Stimulated activated CD4-positive, alpha-beta T cell treated with anti-CD3 and anti-CD28 coated beads, Interleukin-15, amount 100 ng/mL, for 24 hours (primary cell): ENCODE results near the gene LRRC32.
"Not testable (repeated sequence)": the region's sequence is repeated elsewhere in the genome, so short reads cannot be mapped to it uniquely, and the experiment has no call there.

Source experiments
- DNase-seq: peaks from one replicate; pipeline ENCODE4 v3.0.0-alpha.2; 2020

LRRC32 gene

DNA sequence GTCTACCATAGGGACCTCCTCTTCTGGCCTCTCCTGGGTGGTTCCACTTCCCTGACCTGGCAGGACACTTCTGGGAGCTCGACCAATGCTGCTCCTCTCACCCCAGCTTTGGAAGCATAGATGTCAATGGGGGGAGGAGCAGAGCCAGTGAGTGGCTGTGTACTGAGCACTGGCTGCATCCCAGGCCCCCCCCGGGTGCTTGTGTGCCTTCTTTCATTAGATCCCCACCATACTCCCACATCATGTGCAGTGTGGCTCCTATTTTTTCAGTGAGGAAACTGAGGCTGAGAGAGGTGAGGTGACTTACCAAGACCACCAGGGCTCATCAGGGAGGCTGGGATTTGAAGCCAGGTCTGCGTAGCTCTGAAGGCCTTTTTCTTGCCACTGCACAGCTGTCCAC, 44.3 kb downstream of the LRRC32 start:
- DNase-seq, result no peak

DNA sequence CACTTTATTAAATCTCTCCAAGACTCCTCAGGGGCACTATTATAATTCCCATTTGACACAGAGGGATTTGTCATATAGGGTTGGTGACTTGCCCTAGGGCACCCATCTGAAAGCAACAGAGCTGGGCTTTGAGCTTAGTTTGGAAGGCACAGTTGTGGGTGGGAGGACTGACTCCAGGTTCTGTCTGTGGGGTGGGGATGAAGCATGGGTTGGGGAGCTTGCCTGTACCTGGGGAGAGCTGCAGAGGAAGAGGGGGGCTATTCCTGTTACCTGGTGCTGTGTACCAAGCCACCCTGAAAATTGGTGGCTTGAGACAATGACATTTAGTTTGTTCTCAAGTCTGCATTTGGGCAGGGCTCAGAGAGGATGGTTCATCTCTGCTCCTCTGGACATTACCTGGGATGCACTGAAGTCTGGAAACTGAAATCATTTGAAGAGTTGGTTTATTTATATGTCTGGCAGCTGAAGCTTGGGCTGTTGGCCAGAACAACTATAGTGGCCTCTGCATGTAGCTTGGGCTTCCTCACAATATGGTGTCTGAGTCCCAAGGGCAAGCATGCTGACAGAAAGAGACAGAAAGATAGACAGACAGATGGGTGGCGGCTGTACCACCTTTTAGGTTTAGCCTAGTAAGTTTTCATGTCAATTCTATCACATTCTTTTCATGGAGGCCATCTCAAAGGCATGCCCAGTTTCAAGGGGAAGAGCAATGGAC, 44.9 kb downstream of the LRRC32 start:
- DNase-seq, result no peak

DNA sequence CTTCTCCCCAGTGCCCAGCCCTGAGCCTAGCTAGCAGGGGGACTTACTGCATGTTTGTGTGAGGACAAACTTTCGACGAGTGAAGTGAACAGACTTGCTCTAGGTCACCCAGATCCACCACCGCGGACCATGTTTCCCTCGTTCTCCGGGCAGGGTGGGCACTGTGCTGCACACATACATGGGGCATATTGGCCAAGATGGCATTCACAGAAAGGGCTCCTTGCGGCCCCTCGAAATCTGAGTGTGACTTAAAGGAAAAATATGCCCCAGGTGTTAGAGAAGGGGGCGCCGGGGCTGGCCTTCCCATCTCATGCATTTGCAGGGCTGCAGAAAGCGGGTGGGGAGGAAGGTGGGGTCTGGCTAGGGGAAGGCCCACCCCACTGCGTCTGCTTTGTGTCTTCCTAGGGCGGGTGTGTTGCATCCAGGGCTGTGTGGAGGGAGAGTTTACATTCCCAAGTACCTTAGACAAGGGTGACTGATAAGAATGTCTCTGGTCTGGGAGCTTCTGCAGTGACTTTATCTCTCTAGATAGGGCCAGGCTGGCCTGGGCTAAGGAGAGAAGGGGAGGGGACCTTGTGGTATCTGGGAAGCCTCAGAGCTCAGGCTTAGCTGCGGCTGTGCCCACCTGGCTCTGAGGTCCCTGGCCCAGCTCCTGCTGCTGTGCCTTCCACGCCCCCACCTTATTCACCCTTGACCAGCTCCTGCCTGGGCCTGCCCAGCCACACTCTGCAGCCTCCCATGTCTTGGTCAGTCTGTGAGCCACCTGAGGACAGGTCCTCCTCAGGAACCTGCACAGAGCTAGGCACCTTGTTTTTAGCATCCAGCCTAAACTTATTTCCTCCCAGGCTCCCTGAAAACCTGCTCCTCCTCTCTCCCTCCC, 45.8 kb downstream of the LRRC32 start:
- no peak for DNase-seq

DNA sequence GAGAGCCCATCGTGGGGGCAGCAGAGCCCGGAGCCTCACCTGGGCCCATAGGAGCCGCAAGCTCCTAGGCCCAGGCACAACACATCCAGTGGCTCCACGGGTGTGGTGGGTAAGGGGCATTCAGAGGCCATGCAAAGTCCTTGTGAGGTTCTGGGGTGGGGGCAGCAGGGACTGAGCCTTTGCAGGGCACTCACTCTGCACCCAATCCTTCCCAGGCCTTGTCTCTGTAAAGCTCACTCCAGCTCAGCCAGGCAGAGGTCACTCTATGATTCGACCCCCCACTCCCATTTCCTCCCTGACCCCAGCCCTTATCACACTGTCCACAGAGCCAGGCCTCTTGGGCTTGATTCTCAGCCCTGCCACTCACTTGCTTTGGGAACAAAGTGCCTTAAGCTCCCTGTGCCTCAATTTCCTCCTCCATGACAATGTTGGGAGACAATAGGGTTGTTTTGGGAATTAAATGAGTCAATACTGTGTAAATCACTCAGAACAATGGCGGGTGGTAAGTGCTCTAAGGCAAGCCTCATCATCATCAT, 46.6 kb downstream of the LRRC32 start:
- no peak for DNase-seq

DNA sequence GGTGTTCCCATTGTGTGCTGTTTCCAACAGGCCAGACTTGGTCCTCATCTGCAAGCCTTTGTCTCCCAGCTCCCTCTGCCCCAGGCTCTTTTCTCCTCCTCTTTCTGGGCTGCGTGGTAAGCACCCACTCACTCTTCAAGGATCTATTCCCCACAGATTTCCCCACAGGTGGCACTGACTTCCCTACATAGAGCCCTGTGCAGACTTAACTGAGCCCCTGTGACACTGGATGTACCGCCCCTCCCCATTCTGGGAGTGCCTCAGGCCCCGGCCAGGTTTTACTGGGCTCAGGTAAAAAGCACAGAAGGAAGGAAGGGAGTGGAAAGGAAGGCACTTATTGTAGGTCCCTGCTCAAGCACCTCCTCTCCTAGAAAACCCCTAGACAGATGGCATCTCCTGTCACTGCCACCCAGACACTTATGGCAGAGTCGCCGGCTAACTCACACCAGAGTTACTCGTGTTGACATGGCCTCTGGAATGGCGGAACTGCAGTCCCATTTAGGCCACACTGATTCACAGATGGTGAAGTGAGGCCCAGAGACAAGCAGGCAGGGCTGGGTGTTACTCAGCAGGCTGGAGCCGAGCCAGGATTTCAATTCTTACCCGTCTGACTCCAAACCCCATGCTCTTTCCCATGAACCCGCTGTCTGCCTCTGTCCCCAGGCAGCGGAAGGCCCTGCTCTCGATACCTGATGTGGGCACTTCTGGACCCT, 47.2 kb downstream of the LRRC32 start:
- no peak for DNase-seq

DNA sequence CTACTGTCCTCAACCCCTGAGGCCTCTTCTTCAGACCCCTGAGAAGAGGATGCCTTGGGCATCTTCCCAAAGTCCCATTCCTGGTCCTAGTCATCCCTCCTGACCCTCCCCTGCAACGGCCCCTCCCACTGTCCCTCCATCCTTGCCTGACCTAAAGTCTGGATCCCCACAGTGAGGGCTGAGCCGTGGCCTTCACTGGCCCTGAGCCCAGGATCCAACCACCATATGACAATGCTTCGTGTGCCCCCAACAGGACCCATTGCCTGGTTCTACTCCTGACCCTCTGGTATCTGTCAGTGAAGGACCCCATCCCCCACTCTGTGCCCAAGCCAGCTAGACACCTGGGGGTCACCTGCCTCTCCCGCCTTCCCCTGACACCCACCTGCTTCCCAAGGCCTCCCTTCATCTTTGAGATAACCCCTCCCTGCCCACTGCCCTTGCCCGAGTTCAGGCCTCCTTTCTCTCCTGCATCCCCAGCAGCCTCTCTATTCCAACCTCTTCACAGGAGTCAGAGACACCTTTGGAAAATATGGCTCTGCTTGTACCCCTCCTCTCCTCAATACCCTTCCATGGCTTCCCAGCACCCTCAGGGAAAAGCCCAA, 48.0 kb downstream of the LRRC32 start:
- no peak for DNase-seq

DNA sequence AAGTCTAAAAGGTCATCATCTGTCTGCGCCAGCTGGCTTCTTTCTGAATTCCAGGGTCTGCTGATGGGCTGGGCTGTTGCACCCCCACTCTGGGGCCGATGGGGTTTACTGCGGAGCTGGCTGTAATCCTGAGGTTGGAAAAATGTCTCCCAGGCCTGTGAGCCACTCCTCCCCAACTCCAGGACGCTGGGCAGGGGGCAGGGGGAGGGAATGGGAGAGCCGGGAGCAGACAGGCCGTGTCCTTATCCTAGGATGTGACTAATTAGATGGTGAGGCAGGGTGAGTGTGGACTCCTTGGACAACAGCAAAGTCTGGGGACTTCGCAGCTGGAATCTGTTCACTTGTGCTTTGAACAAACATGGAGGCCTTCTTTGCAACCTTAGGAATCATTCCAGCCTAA, 48.7 kb downstream of the LRRC32 start:
- no peak for DNase-seq

DNA sequence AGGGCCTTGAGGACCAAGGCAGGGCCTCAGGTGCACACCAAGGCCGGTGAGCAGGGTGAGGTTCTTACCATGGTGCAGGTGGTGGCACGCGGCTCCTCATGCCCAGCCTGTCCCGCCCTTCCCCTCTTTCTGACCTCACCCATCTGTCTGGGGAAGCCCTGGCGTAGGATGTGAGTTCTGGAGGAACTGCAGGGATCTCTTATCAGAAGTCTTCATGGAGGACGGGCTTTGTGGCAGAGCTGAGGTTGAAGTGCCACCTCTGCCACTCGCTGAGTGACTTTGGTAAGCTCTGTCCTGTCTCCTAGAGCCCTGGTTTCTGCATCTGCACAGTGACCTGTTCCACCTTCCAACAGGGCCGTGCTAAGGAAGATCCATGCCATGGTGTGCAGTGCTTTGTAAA, 49.1 kb downstream of the LRRC32 start:
- DNase-seq, result no peak

DNA sequence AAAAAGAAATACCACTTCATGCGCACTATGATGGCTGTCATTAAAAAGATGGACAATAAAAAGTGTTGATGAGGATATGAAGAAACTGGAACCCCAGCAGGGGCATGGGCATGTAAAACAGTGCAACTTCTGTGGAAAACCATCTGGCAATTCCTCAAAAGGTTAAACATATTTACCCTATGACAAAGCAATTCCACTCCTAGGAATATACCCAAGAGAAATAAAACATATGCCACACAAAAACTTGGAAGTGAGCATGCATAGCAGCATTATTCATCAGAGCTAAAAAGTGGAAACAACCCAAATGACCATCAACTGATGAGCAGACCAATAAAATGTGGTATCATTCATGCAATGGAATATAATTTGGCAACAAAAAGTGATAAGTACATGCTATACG, 50.1 kb downstream of the LRRC32 start:
- no peak for DNase-seq

DNA sequence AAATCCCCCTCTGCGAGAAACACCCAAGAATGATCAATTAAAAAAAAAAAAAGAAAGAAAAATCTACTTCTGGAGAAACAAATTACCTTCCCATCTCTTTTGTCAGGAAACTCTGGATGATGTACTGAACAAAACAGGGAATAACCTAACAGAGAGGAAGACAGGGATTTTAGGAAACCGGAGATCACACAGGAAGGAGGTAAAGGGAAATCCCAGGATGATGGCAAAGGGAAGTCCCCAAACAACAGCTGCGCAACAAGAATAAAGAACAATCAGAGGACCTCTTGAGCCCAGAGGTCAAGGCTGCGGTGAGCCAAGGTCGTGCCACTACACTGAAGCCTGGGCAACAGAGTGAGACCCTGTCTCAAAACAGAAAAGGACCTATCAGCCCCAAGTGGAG, 50.7 kb downstream of the LRRC32 start:
- DNase-seq, result not testable (repeated sequence)

DNA sequence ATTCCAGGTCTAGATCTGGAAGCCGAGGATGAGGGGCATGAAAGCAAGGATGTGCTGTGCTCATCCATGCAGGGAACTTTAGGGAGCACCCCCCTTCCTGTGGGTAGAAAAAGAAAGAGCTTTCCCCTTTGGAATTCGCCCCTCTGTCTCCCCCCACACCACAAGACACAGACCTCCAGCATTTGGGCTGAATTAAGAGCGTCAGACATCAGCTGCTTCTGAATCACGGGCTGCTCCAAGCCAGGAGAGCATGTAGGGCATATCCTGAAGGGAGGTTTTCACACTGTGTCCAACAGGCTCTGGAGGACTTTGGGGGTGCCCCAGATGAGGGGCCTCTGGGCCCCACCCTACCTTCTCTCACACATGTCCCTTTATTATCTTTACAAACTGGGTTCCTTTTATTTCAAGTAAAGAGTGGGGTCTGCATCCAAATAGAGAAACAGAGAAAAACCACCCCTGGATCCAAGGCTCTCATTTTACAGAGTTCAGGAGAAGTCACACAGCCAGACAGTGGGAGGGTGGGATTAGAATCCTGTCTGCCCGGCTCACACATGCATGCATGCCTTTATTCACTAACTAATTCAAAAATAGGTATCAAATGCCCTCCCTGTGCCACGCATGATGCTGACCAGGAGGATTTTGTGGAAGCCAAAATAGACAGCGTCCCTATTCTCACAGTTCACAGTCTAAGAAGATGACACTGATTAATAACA, 52.8 kb downstream of the LRRC32 start:
- no peak for DNase-seq

DNA sequence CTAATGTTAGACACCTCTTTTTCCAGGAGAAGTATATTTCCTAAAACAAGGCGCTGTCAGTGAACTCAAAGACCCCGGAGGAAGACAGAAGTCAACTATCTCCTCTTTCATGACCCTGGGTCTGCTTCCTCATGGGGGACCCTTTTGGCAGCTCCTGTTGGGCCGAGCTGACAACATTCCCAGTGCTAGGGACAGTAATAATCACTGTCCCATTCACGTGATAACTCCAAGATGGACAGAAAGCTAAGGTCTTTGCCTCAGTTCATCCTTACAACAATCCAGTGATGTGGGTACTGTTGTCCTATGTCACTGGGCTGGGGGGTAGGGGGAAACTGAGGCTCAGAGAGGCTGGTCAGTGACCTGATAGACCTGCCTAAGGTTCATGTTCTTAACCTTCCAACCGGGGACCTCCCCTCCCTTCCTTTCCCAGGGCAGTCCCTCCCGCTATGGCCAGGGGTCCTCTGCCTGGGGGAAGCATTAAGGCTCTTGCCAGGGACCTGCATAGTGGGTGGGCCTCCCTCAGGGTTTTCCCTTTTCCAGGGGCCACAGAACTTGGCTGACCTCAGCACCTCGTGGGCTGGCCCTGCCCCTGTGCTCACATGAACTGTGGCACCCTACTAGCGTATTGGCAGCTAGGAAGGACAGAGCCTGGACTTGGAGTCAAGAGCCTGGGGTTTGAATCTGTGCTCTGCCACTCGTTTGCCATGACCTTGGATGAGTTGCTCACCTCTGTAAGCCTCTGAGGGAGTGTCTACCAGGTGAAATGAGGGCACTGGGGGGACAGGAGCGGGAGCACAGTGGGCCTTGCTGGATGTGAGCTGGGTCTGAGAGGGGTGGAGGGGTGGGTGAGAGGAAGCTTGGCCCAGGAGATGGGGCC, 53.6 kb downstream of the LRRC32 start:
- no peak for DNase-seq

DNA sequence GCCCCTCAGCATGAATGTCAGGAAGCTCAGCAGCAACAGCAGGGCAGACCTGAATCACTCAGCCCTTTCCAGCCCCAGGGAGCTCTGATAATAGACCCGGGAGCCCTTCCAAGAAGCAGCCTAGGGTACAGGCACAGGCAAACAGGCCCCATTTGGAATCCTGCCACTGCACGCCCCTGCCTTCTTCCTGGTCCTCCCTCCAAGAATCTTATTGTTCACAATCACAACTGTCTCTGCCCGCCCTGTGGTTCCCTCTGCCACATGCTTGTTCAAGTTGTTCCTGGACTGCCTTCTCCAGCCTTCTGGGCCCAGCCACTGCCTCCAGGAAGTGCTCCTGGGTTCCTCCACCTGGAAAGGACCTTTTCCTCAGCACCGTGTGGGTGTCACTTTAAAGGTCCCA, 54.6 kb downstream of the LRRC32 start:
- no peak for DNase-seq

DNA sequence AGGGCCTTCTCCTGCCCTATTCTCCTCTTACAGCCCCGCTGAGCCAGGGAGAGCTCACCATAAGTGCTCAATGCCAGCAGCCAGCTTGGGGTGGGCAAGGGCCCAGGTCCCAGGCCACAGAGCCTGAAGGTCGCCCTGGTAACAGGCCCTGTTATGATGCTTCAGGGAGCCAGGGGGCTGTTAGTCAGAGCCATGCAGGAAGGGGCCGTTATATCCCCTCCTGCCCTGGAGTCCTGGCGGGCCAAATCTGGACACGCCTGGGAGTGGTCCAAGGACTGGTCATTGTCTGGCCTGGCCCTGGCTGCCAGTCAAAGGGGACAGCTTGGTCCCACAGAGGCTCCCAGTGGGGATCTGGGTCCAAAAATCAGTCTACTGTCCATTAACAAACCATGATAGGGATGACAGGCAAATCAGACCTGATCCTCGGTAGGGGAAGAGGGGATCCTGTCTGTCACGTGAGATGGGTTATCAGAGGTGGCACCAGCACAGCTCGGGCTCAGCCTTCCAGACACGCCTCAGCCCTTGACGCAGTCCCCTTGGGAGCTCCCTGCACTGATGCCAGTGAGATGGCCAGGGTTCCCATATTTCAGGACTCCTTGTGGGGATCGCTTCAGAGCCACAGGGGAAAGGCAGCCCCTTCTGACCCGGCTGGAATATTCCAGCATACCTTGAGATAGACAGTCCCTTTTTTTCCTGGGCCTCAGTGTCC, 55.9 kb downstream of the LRRC32 start:
- no peak for DNase-seq

DNA sequence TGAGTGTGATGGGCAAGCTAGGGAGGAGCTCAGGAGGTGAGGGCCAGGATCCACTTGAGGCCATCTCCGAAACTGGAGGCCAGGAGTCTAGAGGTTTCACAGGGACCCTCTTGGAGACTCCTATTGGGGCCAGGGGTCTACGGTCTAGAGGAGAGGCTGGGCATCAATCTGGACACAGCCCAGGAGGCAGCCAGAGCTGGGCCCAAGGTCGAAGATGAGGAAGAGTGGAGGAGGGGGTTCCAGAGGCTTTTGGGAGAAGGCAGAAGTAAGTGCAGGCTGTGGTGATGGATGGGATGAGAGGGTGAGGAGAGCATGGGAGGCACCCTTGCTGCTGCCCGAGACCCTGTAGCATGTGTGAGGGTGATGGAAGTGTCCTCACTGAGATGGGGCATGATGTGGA, 56.6 kb downstream of the LRRC32 start:
- no peak for DNase-seq

DNA sequence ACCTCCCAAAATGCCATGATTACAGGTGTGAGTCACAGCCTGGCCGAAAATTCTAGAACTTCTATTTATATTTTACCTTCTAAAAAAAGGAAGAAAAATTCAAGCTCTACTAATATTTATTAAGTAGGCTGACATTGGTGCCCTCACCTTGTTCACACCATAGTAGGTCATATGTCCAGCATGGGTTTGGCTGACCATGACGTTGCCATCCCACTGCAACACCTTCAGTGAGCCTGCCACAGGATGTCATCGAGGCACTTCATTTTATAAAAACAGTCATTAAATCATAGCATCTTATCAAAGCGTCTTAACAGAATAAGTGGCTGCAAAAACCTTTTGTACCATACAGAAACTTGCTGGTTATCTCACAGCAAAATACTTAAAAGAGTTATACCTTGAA, 58.3 kb downstream of the LRRC32 start:
- DNase-seq, result no peak

DNA sequence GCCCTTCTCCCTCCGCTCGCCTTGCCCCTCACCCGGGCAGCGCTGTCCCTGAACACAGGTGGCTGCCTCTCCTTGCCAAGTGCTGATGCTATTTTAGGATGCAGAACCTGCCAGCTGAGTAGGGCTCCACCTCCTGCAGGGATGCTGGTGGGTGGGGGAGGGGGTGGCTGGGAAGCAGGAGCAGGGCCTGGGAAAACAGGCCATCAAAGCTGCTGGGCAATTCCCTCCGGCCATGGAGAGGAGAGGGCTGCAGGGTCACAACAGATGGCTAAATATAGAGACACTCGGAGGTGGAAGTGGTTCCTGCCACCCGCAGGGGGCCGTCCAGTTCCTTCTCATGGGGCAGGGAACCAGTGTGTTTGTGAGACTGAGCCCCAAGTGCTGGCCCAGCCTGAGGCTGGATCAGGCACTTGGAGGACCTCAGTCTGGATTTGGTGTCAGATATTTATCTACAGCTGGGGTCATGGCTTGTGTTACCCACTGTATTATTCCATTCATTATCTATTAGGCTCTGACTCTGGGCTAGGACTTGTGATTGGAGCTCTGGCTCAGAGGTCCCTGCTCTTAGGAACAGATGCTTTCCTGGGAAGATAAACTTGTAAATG, 59.6 kb downstream of the LRRC32 start:
- DNase-seq, result no peak

DNA sequence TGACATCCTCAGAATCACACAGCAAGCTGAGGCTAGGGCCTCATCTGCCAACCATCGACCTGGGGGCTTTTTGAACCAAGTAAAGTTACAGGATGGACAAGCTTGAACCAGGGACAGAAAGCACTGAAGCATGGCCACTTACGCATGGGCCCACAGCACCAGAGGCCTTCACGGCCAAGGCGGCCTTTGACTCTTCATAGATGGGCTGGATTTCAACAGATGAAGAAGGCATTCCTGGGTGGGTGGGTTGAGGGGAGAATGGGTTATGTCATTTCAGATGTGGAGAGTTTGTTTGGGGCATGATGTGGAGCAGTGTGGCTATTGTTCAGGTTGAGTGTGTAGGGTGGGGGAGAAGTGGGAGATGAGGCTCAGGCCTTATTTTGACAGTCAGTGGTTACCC, 60.2 kb downstream of the LRRC32 start:
- DNase-seq, result no peak

DNA sequence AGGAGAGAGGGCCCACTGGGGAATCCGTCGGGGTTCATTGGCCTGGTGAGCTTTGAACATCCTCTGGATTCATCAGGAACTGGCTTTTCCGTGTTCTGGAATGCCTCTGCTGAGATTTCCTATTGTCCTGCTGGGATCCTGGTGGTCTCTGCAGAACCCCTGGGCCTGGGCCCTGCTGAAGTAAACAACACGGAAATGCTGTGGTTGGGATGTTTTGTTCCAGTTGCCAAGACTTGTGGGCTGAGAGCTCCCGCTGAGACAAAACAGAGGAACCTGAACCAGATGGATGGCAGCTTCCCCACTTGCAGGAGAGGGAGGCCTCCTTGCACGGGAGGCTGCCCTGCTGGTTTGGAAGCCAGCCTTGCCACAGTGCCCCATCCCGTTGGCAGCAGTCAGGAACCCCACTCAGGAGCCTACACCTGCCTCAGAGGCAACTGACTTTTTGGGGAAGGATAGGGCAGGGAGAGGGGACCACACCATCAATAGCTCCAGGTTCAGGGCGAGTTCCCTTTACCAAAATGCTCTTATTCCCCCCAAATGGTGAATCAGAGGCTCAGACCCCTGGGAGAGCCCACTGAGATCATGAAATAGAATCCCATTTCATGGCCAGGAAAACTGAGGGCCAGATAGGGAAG, 60.7 kb downstream of the LRRC32 start:
- no peak for DNase-seq
